ENCODE measurements around the gene SCAF8.

SCAF8 gene

GRCh38 chr6:154841109-154841508 is 107.9 kb downstream of the SCAF8 start:
- no peak for DNase-seq

GRCh38 chr6:154842833-154843232 is 109.6 kb downstream of the SCAF8 start:
- DNase-seq, result no peak

- DNase-seq, result no peak
Measured at GRCh38 chr6:154847318-154847717, 114.1 kb downstream of the SCAF8 start.

- no peak for DNase-seq
Measured at GRCh38 chr6:154848580-154848979, 115.4 kb downstream of the SCAF8 start.

- no peak for DNase-seq
Measured at GRCh38 chr6:154849475-154849874, 116.3 kb downstream of the SCAF8 start.

- no peak for DNase-seq
Measured at GRCh38 chr6:154852687-154853086, 119.5 kb downstream of the SCAF8 start.

- DNase-seq, result no peak
Measured at GRCh38 chr6:154857529-154857928, 124.3 kb downstream of the SCAF8 start.

GRCh38 chr6:154861825-154862224 is 128.6 kb downstream of the SCAF8 start:
- DNase-seq, result no peak

GRCh38 chr6:154862536-154862935 is 129.3 kb downstream of the SCAF8 start:
- DNase-seq, result no peak

- no peak for DNase-seq
Measured at GRCh38 chr6:154864066-154864430, 130.8 kb downstream of the SCAF8 start.

GRCh38 chr6:154865291-154865690 is 132.1 kb downstream of the SCAF8 start:
- DNase-seq, result no peak

GRCh38 chr6:154868143-154868594 is 135.0 kb downstream of the SCAF8 start:
- no peak for DNase-seq

- no peak for DNase-seq
Measured at GRCh38 chr6:154872542-154873114, 139.4 kb downstream of the SCAF8 start.

- DNase-seq, result no peak
Measured at GRCh38 chr6:154873546-154873945, 140.3 kb downstream of the SCAF8 start.

GRCh38 chr6:154874773-154875592 is 141.8 kb downstream of the SCAF8 start:
- no peak for DNase-seq

- DNase-seq, result no peak
Measured at GRCh38 chr6:154876486-154877280, 143.5 kb downstream of the SCAF8 start.

- DNase-seq, result no peak
Measured at GRCh38 chr6:154878871-154879491, 145.8 kb downstream of the SCAF8 start.

GRCh38 chr6:154882107-154882506 is 148.9 kb downstream of the SCAF8 start:
- DNase-seq, result no peak

Measured in activated naive CD4-positive, alpha-beta T cell (primary cell).